ENCODE data around the gene BIRC2.
A peak's percentile ranks its signal among the peaks of the same experiment; 100 is the strongest.

The BIRC2 gene

DNA sequence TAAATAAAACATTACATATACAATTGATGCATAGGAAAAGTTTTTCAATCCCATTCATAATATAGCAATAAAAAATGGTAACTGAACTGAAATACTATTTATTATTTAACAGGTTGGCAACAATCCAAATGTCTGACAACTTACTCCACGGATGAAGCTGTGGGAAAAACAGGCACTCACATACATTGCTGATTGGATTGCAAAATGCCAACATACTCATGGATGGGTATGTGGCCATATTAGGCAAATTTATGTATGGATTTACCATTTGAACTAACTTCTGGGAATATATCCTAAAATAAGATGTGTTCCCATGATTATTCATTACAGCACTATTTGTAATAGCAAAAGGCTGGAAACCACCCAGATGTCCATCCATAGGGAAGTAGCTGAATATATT lies 3.2 kb upstream of the BIRC2 start:
- H3K4me3 ChIP-seq (IDR thresholded peaks at IDR 0.05; ENCODE audit: insufficient read depth, low read depth, low read length): no peak overlapping the region
- peaks cover 23% of the 10 kb centered on the region for H3K4me1 ChIP-seq (ENCODE audit: low read depth, poor library complexity, severe bottlenecking)
- TF ChIP-seq, protein P1, sequence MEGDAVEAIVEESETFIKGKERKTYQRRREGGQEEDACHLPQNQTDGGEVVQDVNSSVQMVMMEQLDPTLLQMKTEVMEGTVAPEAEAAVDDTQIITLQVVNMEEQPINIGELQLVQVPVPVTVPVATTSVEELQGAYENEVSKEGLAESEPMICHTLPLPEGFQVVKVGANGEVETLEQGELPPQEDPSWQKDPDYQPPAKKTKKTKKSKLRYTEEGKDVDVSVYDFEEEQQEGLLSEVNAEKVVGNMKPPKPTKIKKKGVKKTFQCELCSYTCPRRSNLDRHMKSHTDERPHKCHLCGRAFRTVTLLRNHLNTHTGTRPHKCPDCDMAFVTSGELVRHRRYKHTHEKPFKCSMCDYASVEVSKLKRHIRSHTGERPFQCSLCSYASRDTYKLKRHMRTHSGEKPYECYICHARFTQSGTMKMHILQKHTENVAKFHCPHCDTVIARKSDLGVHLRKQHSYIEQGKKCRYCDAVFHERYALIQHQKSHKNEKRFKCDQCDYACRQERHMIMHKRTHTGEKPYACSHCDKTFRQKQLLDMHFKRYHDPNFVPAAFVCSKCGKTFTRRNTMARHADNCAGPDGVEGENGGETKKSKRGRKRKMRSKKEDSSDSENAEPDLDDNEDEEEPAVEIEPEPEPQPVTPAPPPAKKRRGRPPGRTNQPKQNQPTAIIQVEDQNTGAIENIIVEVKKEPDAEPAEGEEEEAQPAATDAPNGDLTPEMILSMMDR (conservative IDR thresholded peaks at IDR 0.05; ENCODE audit: low read depth, low read length): no peak
- H3K27ac ChIP-seq: no peak overlapping the region
- H3K4me2 ChIP-seq: no peak overlapping the region
- H3K9ac ChIP-seq: no peak overlapping the region
- peaks cover 13% of the 10 kb centered on the region; the same call in 1 of the 2 replicates for H3K79me2 ChIP-seq (ENCODE audit: insufficient read depth, low read depth)
- no peaks in the 10 kb centered on the region for H4K20me1 ChIP-seq (ENCODE audit: insufficient read depth)
- no peaks in the 10 kb centered on the region for H3K36me3 ChIP-seq (ENCODE audit: insufficient read depth)
- H3K27me3 ChIP-seq (ENCODE audit: insufficient read depth, low read depth): no peaks in the 10 kb centered on the region
- H2AFZ ChIP-seq (ENCODE audit: low read depth): no peak overlapping the region

DNA sequence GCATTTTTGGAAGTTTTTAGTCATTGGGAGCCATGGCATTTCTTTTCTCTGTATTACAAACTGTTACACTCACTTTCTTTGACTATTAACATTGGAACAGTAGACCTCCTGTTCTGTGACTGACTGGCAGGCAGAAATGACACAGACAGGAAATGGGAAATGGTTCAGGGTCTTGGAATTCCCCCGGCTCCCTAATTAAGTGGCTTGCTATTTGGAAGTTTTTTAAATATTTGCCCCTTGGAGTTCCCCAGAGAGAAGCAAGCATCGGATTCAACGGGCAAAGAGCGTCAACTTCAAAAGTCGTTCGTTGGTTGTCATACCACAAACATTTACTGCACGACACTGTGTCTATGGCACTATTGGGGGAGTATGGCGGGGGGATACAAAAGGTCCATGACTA lies 1.1 kb upstream of the BIRC2 start:
- peak overlapping the region; percentile 92; the same call in 1 of the 2 replicates for H3K27ac ChIP-seq
- peaks cover 27% of the 10 kb centered on the region; the same call in 1 of the 2 replicates for H3K79me2 ChIP-seq (ENCODE audit: insufficient read depth, low read depth)
- H3K4me2 ChIP-seq: peak overlapping the region; percentile 72
- H4K20me1 ChIP-seq (ENCODE audit: insufficient read depth): no peaks in the 10 kb centered on the region
- H3K9ac ChIP-seq: 0 out of 2 replicates have a peak overlapping the region, but pooled peaks have one; percentile 84
- no peaks in the 10 kb centered on the region for H3K27me3 ChIP-seq (ENCODE audit: insufficient read depth, low read depth)
- H3K4me3 ChIP-seq (IDR thresholded peaks at IDR 0.05; ENCODE audit: insufficient read depth, low read depth, low read length): no peak overlapping the region
- H2AFZ ChIP-seq (ENCODE audit: low read depth): no peak overlapping the region
- H3K36me3 ChIP-seq (ENCODE audit: insufficient read depth): no peaks in the 10 kb centered on the region
- peaks cover 32% of the 10 kb centered on the region for H3K4me1 ChIP-seq (ENCODE audit: low read depth, poor library complexity, severe bottlenecking)
- TF ChIP-seq, protein P1 (conservative IDR thresholded peaks at IDR 0.05; ENCODE audit: low read depth, low read length): no peak

- Histone ChIP-seq H3K4me1 (ENCODE audit: low read depth, poor library complexity, severe bottlenecking) (peaks cover 29% of the 10 kb centered on the region), H3K27ac (peak overlapping the region; percentile 92)
Observed at GRCh38 chr11:102346456-102346747, 612 bp upstream of the BIRC2 start.

DNA sequence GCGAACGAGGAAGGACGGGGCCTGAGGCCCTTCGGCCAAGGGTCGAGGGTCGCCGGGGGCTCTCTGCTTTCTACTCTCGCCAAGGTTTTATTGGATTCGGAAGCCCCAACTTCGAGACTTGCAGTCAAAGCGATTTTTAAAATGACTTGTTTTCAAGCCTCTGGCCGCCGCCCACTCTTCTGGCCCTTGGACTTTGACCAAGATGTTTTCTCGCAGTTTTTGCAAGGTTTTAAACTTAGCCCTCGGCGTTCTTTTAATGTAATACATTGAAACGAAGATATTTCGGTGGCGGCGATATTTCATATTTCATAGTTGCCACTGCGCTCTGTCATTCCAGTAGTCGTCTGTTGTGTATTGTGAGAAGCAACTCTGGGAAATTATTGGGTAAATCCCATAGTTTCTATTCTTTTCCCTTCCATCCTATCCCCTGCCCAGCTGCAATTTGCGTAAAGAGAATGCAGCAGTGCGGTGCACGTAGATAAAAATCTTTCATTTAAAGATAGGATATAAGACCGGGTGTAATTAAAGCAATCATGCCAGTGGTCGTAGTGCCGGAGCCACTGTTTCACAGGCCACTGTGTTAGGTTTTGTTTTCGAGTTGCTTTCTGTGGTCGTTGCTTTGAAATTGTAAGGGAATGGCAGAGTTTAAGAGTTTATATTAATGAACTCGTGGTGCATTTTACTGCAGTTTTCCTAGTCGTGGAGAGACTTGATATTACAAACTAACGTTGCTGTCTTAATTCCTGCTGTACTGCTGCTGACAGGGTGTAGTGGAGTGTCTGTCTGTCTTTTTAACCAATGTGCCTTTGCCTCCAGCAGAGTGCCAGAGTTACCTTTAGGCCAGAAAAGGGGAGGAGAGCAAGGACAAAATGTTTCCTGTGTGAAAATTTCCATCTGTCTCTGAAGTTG lies 702 bp downstream of the BIRC2 start:
- TF ChIP-seq, protein P1 (conservative IDR thresholded peaks at IDR 0.05; ENCODE audit: low read depth, low read length): no peak
- Histone ChIP-seq H3K4me2 (peak overlapping the region; percentile 84), H3K27ac (peak overlapping the region; percentile 92)

More at GRCh38 chr11:102346456-102346747, 612 bp upstream of the BIRC2 start:
- peaks cover 27% of the 10 kb centered on the region; the same call in 1 of the 2 replicates for H3K79me2 ChIP-seq (ENCODE audit: insufficient read depth, low read depth)
- peak overlapping the region; percentile 72 for H3K4me2 ChIP-seq
- no peaks in the 10 kb centered on the region for H4K20me1 ChIP-seq (ENCODE audit: insufficient read depth)
- H3K9ac ChIP-seq: peak overlapping the region; percentile 84
- no peaks in the 10 kb centered on the region for H3K36me3 ChIP-seq (ENCODE audit: insufficient read depth)
- peak overlapping the region; percentile 82 for H2AFZ ChIP-seq (ENCODE audit: low read depth)
- H3K27me3 ChIP-seq (ENCODE audit: insufficient read depth, low read depth): no peaks in the 10 kb centered on the region
- TF ChIP-seq, protein P1 (conservative IDR thresholded peaks at IDR 0.05; ENCODE audit: low read depth, low read length): no peak
- H3K4me3 ChIP-seq (IDR thresholded peaks at IDR 0.05; ENCODE audit: insufficient read depth, low read depth, low read length): no peak overlapping the region

More for the DNA sequence above, 702 bp downstream of the BIRC2 start:
- Histone ChIP-seq H2AFZ (ENCODE audit: low read depth) (peak overlapping the region; percentile 82), H3K27me3 (ENCODE audit: insufficient read depth, low read depth) (no peaks in the 10 kb centered on the region), H3K4me3 (IDR thresholded peaks at IDR 0.05; ENCODE audit: insufficient read depth, low read depth, low read length) (no peak overlapping the region), H3K4me1 (ENCODE audit: low read depth, poor library complexity, severe bottlenecking) (peaks cover 24% of the 10 kb centered on the region), H4K20me1 (ENCODE audit: insufficient read depth) (no peaks in the 10 kb centered on the region), H3K36me3 (ENCODE audit: insufficient read depth) (no peaks in the 10 kb centered on the region), H3K9ac (peak overlapping the region; percentile 84), H3K79me2 (ENCODE audit: insufficient read depth, low read depth) (peaks cover 27% of the 10 kb centered on the region; the same call in 1 of the 2 replicates)

Data from KMS-11 (cell line).